Suprapubic skin (tissue), 4 donors: Measurements from ENCODE around the gene FANCE.

Experiments used
- CTCF ChIP-seq, 2 donors: fragments of 200-600 bp in 1 of 2; fragments of 450-650 bp in 1 of 2; sonication (generic) in 1 of 2; IDR thresholded peaks; one replicate each; pipeline ENCODE4 v1.5.1; 2016 to 2019; ENCODE audit warnings: antibody characterized with exemption in 2 of 2, mild to moderate bottlenecking in 1 of 2, moderate library complexity in 1 of 2
- POLR2A ChIP-seq, 2 donors: fragments of 450-650 bp; IDR thresholded peaks; one replicate each; pipeline ENCODE4 v1.6.1; 2017; ENCODE audit warnings: antibody characterized with exemption in 2 of 2, mild to moderate bottlenecking in 2 of 2, moderate library complexity in 2 of 2
- POLR2AphosphoS5 ChIP-seq, 3 donors: sonication (generic); formaldehyde crosslinking; IDR thresholded peaks; one replicate each; pipeline ENCODE4 v1.6.1; 2017; ENCODE audit warnings: antibody characterized with exemption in 3 of 3

GRCh38 chr6:35477551-35478179, 25.5 kb downstream of the FANCE start:
- TF ChIP-seq POLR2A (IDR thresholded peaks at IDR 0.05) (no peak), CTCF (IDR thresholded peaks at IDR 0.05) (no peak), POLR2AphosphoS5 (IDR thresholded peaks at IDR 0.05) (no peak)
